GM21360 (cell line): ENCODE data around the gene AP5Z1.

Source experiments
- ATAC-seq: cut with Tn5 transposase; IDR thresholded peaks from one replicate; pipeline ENCODE4 v1.9.1; 2021; ENCODE audit warnings: mild to moderate bottlenecking, moderate library complexity; ENCODE audit not compliant: unreplicated experiment

Gene AP5Z1, protein sequence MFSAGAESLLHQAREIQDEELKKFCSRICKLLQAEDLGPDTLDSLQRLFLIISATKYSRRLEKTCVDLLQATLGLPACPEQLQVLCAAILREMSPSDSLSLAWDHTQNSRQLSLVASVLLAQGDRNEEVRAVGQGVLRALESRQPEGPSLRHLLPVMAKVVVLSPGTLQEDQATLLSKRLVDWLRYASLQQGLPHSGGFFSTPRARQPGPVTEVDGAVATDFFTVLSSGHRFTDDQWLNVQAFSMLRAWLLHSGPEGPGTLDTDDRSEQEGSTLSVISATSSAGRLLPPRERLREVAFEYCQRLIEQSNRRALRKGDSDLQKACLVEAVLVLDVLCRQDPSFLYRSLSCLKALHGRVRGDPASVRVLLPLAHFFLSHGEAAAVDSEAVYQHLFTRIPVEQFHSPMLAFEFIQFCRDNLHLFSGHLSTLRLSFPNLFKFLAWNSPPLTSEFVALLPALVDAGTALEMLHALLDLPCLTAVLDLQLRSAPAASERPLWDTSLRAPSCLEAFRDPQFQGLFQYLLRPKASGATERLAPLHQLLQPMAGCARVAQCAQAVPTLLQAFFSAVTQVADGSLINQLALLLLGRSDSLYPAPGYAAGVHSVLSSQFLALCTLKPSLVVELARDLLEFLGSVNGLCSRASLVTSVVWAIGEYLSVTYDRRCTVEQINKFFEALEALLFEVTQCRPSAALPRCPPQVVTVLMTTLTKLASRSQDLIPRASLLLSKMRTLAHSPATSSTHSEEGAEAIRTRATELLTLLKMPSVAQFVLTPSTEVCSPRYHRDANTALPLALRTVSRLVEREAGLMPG

DNA sequence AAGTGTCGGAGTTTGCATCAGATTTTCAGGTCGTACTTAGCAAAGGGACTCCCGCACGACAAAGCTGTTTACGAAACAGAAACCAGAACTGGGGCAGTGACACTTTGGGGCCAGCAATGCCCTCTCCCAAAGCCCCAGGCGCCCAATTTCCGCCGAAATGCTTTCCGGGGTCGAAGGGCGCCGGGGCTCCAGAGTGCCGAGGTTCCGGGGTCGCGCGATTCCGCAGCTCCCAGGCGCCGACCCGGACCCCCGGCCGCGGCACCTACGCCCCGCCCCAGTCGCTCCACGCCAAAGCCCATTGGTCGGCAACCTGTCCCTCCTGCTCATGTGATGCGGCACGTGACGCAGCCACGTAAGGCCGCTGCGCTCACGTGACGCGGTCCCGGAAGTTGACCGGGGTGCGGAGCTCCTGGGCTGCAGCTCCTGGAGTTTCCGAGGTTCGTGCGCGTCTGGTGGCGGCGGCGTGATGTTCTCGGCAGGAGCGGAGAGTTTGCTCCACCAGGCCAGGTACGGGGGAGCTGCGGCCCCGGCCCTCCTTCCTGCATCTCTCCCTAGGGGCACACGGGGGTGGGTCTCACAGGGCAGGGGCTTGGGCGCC is at the start of gene AP5Z1:
TSS of gene AP5Z1 (plus strand) at position 374 of the 598 bp plus-strand sequence. CDS start at position 467, 93 bp downstream.
- ATAC-seq, result peak; percentile 93

DNA sequence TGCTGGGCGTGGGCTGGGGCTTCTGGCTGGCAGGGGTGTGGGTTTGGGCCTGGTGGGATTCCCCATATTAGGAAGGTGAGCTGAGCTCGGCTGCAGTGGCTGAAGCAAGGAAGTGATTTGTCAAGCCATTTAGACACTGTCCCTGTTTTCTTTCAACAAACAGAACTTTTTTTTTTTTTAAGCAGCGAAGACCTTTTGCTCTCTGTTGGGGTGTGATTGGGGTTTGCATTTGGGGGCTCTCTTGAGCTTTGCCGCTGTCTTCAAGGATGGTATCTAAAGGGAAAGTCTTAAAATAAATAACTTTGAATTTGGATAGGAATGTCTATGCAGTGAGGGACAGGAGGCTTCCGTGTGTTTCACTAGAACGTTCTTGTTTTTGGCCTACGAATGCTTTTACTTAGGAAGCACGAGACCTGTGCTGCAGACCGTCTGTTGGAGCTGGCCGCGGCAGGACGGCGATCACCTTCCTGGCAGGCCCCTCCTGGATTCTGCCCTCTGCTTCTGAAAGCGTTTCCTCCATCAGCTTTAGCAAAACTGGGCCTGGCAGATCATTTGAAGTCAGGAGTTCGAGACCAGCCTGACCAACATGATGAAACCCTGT is 49.5 kb upstream of the AP5Z1 start:
- no peak for ATAC-seq

DNA sequence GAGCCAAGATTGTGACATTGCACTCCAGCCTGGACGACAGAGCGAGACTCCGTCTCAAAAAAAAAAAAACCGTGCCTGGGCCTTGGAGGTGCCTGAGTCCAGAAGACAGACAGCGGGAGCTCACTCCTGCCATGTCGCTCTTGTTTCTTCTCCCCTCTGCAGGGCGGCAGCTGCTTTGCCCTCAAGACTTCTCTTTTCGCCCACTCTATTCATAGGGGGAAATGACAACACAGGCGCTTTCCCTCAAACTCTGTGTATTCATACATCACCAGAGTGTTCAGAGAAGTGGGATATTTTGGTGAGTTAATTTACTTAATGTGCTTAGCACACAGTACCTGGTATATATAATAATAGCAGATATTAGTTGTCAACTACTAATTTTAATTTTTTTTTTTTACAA is 48.9 kb upstream of the AP5Z1 start:
- ATAC-seq, result no peak

DNA sequence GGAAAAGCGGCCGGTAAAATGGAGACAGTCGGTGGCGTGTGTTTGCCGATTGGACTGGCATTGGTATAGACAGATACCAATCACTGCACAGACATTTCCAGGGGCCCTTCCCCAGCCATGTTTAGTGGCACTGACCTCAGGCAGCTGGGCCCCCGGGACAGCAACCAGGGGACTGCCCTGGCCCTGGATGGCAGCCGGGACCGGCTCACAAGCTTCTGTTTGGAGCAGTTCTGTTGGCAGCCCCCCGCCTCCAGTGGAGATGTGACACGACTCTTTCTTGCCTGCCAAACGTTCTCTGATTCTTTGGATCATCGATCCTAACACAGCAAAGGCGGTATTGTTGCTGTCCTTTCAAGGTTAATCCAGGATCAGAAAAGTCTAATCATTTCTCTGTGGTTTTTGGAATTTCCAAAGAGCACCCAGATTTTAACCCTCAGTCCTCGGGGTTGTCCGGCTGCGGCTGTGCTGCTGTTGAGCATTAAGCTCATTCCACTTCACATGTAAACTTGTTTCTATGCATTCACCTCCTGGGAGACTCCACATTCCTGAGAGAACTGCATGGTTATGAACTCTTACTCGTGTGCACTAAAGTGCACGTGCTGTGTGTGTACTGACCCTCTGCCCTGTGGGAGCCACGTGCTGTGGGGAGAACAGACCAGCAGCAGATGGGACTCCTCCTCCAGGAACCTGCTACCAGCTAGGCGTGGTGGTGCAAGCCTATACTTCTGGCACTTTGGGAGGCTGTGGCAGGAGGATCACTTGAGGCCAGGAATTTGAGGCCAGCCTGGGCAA is 47.3 kb upstream of the AP5Z1 start:
- ATAC-seq, result no peak

DNA sequence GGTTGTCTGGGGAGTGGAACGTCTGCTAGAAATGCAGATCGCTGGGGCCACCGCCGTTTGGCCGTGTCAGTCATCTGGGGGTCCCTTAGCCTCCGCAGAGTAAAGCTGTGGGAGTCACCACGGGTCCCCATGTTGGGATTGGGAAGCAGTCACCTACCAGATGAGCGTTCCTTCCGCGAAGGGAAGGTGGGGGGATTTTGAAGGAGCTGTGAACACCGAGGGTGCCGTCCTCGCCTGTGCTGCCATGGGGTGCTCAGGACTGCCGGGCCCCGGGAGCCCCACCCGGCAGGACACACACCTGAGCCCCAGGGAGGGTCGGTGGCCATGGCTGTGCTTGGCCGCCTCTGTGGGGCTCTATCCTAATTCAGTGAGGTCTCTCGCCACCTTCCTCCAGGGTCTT is 46.2 kb upstream of the AP5Z1 start:
- no peak for ATAC-seq

DNA sequence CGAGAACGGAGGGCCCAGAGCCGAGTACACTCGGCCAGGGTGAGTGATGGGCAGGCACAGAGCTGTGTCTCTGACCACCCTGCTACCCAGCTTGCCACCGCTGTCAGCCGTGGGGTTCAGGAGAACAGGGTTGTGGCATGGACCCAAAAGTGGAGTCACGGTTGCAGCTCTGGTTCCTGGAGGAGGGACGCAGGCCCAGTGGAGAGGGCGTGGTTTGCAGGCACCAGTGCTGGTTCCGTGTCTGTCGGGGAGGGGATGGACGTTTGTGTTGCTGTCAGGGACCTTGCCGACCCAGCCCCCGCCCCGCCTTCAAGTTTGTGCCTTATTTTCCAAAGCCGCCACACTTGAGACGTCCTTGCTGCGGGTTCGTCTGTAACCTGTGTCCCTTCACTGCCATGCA is 45.1 kb upstream of the AP5Z1 start:
- ATAC-seq, result no peak

DNA sequence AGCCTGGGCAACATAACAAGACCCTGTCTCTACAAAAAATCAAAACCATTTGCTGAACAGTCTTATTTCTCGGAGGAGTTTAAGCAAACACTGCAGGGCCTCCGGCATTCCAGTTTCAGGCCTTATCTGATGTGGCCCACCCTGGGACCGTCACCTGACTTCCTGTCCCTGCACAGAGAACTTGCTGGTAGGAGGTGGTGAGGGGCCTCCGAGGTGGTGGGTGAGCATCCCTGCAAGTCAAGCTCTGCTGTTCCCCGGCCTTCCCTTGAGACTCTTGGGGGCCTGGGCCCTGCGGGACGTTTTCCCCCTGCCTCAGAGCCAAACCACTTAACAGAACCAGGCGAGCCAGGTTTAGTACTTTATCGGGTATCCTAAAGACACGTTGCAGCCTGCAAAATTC is 44.5 kb upstream of the AP5Z1 start:
- ATAC-seq, result no peak

DNA sequence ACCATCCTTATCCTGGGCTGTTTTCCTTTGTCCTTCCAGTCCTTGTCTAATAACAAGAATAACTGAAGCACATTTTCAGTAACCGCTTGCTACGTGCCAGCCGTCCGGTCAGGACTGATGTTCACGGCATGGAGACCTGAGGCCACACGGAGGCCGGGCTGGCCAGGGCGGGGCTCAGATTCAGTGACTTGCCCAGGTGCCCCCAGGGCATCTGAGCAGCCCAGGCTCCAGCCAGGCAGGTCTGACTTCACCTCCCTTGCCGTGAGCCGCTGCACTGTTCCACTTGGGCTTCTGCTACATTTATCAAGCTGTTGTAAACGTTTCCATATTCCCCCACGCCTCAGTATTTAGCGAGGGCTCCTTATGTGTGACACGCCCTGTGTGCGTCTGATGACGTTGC is 43.6 kb upstream of the AP5Z1 start:
- ATAC-seq, result no peak

DNA sequence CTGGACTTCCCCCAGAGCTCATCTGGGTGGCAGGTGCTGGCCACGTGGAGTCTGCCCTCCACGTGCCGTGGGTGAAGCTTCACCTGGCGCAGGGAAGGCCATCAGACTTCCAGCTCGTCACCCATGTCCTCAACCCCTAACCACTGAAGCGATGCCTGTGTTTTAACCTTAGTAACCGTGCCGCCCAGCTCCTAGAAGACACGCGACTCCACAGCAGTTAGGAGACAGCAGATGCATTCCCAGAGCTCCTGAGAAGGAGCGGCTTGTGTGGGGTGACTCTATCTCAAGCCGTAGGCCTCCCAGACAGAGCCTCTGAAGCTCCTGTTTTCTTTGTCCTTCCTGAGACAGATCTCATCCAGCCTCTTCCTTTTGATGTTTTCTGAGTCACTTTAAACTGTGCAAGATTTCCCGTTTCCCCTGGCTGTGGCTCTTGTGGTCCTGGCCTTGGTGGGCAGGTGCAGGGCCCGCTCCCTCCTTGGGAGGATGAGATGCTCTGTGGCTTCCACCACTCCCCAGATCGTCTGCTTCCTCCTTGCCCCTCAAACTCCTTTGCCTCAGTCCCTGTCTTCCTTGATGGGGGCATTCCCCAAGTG is 41.4 kb upstream of the AP5Z1 start:
- ATAC-seq, result no peak

DNA sequence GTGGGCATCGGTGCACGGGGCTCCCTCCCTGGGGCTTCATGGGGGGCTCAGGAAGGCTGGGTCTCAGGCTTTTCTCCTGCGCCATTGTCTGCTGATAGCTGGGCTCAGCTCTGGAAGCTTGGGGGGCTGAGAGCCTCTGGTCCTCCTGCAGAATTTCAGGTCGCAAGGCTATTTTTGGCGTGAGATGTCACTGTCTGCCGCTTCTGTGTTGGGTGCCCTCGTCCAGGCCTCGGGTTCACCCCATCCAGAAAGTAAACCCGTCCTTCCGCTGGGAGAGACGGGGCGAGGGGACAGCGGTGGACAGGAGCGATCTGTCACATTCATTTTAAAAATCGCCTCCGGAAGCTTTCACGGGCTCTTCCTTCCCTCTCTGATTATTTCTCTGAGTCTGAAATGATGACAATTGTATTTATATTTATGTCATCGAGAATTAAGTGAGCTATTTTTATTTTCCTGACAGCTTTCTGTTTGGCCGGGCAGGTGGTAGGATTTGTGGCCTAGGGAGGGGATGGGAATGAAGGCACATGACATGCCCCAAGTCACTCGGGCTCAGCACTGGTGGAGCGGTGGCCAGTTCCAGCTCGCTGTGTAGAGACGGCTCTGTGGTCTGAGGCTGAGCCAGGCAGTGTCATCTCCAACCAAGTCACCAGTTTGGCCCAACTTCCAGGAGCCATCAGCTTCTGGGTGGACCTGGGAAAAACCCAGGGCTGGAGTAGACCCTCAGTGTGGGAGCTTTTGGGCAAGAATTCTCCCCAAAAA is 40.7 kb upstream of the AP5Z1 start:
- no peak for ATAC-seq

DNA sequence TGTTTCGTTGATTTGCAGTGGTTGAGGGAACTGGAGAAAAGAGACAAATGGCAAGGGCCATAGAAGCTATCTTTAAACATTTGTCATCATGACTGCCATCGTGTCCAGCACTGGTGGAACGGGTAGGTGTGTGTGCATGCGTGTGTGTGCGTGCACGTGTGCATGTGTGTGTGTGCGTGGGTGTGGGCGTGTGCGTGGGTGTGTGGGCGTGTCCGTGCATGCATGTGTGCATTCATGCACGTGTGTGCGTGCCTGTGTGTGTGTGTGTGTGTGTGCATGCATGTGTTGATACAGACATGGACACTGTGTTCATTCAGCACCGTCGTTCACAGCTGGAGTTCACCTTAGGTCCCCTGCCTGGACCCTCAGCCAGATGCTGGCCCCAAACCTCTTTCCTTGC is 38.1 kb upstream of the AP5Z1 start:
- no peak for ATAC-seq

DNA sequence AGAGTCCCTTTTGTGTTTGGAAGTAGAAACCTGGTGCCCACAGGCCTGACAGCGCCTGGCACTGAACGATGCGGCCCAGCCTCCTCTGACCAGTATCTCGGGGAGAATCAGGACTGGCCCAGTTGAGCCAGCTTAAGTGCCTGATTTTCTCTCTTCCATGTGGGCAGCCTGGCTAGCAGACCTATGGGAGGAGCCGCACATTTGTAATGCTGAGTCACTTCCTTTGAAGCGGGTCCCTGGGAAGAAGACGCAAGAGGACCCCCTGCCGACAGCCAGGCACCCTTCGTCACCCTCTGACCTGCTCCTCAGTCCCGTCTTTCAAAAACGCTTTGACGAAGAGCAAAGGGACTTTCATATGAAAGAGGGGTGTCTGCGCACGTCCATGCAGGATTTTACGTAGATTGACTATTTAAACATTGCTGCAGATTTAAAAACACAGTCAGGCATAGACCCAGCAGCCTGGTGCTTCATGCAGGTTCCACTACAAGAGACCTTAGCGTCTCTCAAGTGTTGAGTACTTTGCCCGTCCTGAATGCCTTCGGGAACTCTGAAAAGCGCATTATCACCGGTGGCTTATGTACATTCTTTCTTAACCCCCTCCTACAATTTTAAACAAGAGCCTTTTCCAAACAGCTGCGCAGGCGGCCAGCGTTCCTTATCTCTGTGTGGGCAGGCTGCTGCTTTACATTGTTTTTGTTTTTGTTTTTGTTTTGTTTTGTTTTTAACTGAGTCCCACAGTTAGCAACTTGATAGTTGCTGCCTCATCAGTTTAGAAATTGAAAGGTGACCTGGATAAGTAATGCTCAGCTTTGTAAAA is 36.5 kb upstream of the AP5Z1 start:
- ATAC-seq, result no peak

DNA sequence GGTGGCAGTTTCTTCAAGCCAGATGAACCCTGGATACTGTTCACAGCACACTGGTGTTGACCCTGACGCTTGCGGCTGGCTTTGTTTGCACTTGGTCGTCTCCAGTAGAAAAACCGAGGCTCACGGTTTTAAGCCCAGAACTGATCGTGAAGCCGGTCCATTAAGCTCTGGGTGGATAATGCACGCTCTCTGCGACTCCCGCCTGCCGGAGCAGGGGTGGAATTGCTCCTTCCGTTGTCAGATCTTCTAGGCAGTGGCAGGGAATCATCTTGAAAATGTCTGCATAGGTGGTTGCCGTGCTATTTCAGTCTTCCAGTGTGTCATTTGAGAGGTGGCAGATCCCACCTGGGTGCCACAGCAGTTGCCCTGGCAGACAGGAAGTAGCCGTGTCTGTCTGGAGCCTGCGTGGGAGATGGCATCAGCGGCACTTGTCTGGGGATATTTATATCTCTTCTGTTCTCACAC is 35.9 kb upstream of the AP5Z1 start:
- no peak for ATAC-seq

DNA sequence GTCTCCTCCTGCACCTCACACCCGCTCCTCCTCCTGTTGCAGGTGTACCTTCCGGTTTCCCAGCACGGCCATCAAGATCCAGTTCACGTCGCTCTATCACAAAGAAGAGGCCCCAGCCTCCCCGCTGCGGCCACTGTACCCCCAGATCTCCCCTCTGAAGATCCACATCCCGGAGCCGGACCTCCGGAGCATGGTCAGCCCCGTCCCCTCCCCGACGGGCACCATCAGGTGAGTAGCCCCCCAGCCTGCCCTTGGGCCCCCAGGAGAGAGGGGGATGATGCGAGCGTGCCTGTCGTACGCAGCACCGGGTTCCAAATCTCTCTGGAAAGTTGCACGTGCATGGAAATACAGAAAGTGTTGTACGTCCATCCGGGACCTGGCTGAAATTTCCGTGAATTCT is 34.6 kb upstream of the AP5Z1 start:
- ATAC-seq, result no peak

DNA sequence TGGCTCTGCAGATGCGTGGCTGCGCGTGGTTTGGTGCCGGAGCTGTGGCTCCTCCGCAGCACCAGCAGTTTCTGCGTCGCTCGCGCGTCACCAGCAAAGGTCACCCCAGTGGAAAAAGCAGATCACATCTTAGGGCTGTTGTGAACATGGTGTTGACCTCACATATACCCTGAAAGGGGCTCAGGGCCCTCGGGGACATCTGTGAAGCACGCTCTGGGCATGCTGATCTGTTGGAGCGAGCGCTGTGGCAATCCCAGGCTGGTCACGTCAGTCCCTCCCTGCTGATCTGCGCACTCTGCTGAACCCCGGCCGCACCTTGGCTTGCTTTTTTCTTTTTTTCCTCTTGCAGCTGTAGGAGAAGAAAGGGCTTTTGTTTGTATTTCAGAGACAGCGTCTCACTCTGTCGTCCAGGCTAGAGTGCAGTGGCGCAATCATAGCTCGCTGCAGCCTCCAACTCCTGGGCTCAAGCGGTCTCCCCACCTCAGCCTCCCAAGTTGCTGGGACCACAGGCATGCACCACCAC is 33.3 kb upstream of the AP5Z1 start:
- no peak for ATAC-seq

DNA sequence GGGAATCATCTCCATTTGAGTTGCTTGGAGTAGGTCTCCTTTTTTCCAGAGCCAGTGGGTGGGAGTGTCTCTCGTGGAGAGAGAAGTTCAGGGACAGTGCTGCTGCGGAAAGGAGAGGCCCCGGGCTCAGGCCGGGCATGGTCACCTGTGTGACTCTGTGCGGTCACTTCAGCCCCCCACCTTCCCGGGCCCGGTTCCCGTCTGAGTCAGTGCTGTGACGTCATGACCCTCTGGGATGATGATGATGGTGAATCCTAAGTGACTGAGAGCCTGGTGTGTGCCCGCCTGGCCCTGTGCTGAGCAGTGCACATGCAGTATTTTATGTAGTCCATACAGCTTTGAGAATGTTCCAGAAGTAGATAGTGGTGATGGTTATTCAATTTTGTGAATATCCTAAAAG is 32.6 kb upstream of the AP5Z1 start:
- ATAC-seq, result no peak

DNA sequence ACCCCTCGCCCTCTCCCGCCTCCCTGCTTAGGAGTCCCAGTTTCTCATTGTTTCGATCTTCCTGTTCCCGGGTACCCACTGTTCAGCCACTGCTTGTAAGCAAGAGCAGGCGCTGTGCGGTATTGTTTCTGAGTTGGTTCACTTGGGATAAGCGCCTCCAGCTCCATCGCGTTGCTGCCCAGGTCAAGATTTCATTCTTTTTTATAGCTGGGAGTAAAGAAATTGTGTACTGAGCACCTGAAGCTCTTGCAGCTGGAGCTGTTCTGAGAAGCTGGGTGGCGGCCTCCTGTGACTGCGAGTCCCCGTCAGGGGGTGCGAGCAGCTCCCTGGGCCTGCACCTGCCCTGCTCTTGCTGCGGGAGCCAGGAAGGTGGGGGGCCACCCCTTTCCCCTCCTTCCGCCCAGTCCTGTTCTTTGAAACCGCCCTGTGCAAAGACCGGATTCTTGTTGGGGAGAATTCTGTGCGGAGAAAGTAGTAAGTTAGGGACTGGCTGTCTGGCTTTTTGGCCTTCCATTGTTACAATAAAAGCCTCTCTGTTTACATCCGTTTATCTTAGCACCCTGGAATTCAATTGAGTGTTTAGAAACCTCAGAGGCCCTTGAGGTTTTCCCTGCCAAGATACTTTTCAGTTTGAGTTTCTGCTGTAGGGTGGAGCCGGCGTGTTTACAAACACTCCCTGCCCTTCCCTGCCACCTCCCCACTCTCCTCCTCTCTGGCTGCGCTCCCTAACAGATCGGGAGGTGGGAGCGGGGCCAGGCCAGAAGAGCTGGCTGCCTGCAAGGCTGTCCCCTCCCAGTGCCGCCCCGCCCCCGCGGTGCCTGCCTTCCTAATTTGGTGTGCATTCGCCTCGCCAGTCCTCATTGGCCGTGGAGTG is 30.8 kb upstream of the AP5Z1 start:
- peak; percentile 53 for ATAC-seq
